Lower leg skin (tissue), 3 donors: Measurements from ENCODE around the gene TTLL4.

ENCODE experiments used
- POLR2A ChIP-seq, 2 donors: fragments of 450-650 bp; IDR thresholded peaks; one replicate each; pipeline ENCODE4 v1.6.1; 2016 to 2017; ENCODE audit warnings: antibody characterized with exemption in 2 of 2, mild to moderate bottlenecking in 1 of 2, moderate library complexity in 1 of 2
- TF ChIP-seq, protein P1 (sequence below), 3 donors: fragments of 450-650 bp; IDR thresholded peaks; one replicate each; pipeline ENCODE4 v1.5.1; 2016; ENCODE audit warnings: antibody characterized with exemption in 3 of 3, mild to moderate bottlenecking in 3 of 3, moderate library complexity in 2 of 3

DNA sequence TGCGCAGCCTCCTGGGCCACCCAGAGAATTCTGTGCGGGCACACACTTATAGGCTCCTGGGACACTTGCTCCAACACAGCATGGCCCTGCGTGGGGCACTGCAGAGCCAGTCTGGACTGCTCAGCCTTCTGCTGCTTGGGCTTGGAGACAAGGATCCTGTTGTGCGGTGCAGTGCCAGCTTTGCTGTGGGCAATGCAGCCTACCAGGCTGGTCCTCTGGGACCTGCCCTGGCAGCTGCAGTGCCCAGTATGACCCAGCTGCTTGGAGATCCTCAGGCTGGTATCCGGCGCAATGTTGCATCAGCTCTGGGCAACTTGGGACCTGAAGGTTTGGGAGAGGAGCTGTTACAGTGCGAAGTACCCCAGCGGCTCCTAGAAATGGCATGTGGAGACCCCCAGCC is 11.8 kb upstream of the TTLL4 start:
- TF ChIP-seq, protein P1, sequence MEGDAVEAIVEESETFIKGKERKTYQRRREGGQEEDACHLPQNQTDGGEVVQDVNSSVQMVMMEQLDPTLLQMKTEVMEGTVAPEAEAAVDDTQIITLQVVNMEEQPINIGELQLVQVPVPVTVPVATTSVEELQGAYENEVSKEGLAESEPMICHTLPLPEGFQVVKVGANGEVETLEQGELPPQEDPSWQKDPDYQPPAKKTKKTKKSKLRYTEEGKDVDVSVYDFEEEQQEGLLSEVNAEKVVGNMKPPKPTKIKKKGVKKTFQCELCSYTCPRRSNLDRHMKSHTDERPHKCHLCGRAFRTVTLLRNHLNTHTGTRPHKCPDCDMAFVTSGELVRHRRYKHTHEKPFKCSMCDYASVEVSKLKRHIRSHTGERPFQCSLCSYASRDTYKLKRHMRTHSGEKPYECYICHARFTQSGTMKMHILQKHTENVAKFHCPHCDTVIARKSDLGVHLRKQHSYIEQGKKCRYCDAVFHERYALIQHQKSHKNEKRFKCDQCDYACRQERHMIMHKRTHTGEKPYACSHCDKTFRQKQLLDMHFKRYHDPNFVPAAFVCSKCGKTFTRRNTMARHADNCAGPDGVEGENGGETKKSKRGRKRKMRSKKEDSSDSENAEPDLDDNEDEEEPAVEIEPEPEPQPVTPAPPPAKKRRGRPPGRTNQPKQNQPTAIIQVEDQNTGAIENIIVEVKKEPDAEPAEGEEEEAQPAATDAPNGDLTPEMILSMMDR (IDR thresholded peaks at IDR 0.05), result no peak
- TF ChIP-seq POLR2A (IDR thresholded peaks at IDR 0.05), result no peak
